Measurements from ENCODE around the gene ZNF710. TPM values are rescaled to one million over a fixed set of nuclear protein-coding genes. Genes with fewer than 3 reads are reported as not detected.
A peak's percentile ranks its signal among the peaks of the same experiment; 100 is the strongest.

ZNF710 gene
- total RNA-seq, 1 donor: 29.1 TPM

DNA sequence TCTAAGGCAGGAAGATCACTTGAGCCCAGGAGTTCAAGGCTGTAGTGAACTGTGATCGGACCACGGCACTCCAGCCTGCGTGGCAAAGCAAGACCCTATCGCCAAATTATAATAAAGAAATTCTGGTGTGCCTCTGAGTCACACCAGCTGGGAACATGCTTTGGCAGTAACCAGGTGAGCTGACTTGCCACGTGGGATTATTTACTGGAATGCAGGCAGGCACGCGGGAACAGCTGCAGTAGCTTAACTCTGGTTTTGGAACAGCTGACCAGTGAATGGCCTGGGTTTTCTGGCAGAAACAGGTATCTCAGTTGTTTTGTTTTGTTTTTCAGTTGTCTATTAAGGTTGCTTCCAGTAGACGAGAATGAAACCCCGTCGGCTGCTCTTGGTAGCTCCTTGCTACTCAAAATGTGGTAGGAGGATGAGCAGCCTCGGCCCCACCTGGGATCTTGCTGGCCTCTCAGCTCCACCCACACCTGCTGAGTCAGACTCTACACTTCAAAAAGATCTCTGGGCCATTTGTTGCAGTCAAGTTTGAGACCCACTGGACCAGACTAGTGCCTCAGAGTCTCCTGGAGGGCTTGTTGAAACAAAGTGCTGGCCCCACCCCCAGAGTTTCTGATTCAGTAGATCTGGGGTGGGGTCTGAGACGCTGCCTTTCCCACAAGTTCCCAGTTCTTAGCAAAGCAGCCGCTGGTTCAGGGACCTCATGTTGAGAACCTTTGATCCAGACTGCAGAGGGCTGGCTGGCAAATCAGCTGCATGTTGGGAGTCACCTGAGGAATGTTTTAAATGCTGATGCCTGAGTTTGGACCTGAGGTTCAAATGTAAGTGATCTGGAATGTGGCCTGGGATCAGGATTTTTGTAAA, 74.5 kb downstream of the ZNF710 start:
- DNase-seq (ENCODE audit: low read depth in 2 of 3, low spot score in 2 of 3): no peak

DNA sequence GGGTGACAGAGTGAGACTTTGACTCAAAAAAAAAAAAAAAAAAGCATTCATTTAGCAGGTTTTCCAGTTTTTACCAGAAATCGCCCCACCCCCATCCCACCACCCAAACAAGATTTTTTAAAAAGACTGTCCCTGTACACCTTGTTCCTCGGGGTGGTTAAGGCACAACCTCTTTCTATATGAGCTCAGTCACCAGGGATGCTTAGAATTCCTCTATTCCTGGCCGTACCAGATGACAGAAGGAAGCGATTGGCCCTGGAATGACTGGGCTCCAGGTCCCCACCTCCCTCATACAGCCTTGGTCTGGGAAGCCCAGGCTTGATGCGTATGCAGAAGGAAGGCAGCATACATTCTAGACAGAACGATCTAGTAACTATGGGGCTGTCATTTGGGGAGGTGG, 75.6 kb downstream of the ZNF710 start:
- DNase-seq (ENCODE audit: low read depth in 2 of 3, low spot score in 2 of 3): no peak

DNA sequence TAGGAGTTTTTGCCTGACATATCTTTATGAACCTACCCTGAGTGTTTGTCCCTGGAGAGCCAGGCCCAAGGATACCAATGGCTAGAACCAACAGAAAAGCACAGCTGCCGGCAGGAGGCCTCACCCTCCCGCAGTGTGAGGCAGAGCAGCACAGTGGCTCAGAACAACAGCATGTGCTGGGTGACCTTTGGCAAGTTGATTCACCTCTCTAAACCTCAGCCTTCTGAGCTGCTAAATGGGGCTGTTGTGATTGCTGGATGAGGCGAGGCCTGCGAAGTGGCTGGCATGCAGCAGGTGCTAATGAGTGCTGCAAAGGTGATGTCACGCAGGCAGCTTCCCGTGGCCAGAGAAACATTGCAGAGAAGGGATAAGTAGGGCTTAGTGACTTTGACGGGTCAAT, 77.8 kb downstream of the ZNF710 start:
- no peak for DNase-seq (ENCODE audit: low read depth in 2 of 3, low spot score in 2 of 3)

DNA sequence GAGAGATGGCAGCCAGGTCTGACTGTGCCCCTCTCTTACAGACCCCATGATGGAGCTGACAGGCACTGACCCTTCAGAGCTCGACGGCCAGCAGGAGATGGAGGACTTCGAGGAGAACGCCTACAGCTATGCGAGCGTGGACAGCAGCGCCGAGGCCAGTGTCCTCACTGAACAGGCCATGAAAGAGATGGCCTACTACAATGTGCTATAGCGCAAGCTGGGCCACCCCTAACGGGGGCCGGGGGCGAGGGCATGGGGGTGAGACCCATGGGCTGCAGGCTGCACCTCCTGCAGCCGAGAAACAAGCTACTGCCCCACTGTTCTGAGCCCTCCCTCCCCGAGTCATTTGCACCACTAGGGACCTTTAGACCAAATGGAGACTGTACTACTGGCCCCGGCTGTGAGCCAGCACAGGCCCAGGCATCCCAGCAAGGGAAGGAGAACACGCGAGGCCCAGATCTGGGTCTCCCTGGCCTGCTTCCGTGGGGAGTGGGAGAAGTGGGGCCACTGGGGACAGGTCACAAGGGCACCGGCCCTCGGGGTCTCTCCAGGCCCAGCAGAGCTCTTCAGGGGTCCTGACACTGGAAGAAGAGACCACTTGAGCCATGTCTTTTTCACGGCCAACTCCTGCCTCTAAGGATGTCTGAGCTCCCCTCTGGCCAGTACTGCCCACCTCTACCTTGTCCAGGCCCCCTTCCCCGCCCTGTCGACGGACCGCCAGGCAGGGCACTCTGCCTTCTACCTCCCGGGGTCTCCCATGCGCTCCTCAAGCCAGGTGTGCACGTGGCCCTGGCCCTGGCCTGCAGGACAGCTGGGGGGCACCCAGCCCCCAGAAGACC, 78.7 kb downstream of the ZNF710 start:
- no peak for DNase-seq (ENCODE audit: low read depth in 2 of 3, low spot score in 2 of 3)

DNA sequence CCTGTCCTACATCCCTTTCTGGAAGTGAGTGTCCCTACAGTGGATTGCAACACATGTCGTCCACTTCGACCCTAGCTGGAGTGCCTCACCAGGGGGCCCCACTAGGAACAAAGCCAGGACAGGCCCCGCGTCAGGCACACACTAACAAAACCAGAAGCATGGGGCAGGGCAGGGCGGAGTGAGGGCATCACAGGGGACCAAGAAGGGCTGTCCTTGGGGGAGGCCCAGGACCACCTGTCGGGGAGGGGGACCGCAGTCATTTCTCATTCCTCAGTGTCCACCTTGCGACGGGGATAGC, 79.3 kb downstream of the ZNF710 start:
- DNase-seq (ENCODE audit: low read depth in 2 of 3, low spot score in 2 of 3): no peak

DNA sequence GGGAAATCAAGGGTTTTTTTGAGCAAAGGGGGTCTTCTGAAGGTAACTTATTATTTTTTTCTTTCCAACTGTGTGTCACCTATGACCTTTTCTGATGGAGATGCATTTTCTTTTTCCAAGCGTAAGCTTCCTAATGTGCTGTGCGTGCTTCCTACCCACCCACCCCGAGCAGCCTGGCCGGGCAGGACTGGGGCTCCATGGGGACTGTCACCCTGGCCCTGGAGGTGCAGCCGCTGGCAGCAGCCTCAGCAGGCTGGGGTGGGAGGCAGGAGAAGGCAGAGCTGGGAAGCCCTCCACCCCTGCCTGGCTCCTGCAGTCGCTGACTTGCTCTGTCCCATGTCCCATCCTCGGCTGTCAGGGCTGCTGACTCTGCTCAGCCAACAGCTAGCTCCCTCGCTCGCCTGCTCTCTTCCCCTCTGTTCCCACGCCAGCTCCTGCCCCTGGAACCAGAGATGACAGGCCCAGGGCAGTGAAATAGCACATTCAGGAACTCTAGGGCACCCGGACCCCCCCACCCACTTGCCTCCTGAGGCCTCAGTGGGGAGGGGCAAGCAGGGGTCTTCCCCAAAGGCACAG, 79.8 kb downstream of the ZNF710 start:
- no peak for DNase-seq (ENCODE audit: low read depth in 2 of 3, low spot score in 2 of 3)

DNA sequence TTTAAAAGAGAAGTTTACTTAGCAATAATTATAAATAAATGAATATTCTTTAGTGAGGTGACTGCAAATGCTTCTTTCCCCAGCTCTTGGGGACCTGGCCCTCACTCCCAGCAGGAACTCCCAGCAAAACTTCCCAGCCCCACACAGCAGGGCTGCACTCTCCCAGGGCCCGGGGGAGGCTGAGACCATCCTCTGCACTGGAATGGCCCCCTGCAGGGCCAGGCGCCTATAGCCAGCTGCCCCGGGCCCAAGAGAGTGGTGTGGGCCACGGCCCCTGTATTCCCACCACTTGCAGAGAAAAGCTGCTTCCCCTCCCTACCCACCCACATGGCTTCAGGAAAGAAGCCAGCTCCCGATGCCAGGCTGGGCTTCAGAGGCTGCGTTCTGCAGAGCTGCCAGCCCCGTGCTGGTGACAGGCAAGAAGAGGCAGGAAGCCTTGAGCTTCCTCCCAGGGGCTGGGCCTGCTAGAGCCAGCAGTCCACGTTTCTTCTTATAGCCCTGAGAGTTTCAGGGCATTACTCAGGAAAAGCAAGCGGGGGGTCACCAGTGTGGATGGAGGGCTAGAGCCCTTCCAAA, 81.1 kb downstream of the ZNF710 start:
- DNase-seq (ENCODE audit: low read depth in 2 of 3, low spot score in 2 of 3): no peak

DNA sequence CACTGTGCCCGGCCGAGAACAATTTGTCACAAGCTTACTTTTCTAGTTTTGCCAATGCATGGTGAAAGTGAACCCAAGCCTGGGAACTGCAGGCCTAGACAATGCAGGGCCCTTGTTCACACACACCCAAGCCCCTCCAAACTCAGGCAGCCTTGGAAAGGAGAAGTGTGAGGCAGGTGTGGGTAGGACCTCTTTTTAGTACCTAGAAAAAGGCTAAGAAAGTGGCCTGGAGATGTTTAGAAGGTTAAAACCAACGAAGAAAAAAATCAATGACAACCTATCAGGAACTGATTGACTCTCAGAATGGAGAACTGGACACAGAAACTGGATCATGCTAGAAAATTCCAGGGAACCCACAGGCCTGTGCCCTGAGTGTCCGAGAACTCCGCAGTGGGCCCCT, 82.3 kb downstream of the ZNF710 start:
- no peak for DNase-seq (ENCODE audit: low read depth in 2 of 3, low spot score in 2 of 3)

DNA sequence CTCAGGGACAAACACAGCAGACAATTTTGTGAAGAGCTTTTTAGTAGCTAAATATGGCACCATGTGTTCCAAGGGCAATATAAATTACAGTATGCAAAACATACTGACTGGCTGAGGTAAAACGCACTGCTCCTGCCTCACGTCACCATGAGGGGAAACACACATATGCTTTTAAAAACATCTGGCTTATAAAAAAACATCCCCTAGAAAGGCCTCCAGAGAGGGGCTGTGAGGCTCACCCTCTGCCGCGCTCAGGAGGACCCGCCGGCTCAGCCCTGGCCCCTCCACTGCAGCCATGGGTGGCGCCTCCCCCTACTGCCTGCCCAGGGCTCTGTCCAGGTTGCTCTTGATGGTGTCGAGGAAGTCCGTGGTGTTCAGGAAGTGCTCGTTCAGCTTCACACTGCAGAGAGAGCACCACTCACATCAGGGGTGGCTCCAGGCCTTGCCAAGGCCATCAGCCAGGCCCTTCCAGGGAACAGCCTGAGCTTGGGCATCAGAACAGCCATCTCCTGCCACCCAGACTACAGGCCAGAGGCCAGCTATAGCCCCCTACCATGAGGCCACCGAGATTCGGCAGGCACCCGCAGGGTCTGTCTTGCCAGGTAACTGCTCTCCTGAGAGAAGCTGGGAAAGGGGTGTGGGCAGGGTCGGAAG, 83.0 kb downstream of the ZNF710 start:
- no peak for DNase-seq (ENCODE audit: low read depth in 2 of 3, low spot score in 2 of 3)

DNA sequence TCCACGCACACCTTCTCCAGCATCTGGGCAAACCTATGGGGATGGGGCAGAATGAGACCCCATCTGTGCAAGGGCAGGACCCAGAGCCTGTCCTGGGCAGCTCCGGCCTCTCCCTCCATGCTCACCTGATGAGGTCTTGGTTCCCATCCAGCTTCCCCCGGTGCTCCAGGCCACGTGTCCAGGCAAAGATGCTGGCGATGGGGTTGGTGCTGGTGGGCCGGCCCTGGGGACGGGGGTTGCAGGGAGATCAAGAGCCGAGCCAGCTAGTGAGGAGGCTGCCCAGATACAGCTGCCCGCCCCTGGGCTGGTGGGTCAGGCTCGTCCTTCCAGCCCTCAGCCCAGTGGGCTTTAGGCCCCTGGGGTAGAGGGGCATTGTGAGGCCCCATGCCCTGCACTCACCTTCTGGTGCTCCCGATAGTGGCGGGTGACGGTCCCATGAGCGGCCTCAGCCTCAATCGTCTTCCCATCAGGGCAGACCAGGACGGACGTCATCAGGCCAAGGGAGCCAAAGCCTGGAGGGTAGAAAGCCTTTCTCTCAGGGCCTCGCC, 83.8 kb downstream of the ZNF710 start:
- DNase-seq (ENCODE audit: low read depth in 2 of 3, low spot score in 2 of 3): no peak

DNA sequence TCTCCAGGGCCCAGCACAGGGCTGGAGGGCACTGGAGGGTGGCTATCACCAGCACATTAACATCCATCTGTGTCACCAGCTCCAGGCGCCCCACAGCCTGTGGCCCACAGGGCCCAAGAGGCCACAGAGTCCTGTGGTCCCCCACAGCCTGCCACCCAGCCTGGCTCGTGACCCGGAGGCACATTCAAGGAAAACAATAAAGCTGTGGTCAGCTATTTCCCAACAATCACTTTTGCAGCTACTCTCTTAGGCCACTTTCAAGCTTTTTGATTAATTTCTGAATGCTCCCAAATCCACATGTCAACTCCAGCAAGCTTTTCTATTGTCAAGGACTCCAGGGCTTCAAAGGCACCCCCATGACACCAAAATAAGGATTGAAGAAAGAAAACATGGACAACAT, 84.4 kb downstream of the ZNF710 start:
- DNase-seq (ENCODE audit: low read depth in 2 of 3, low spot score in 2 of 3): no peak

DNA sequence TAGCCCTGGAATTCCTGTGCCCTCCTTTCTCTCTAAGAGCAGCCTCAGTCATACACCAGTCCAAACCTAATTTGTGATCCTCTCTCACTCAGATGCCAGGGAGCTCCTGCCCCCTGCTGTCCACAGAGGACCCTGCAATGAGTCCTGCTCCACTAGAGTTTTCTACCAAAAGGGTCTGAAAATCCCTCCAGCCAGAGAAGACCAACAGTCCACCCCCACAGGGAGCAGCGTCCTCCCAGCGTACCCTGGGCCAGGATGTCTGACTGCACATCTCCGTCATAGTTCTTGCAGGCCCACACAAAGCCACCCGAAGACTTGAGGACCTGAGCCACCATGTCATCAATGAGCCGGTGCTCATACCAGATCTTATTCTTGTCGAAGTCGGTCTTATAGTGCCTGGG, 85.7 kb downstream of the ZNF710 start:
- DNase-seq (ENCODE audit: low read depth in 2 of 3, low spot score in 2 of 3): peak in 2 of 3 donors; percentile 55 to 69

DNA sequence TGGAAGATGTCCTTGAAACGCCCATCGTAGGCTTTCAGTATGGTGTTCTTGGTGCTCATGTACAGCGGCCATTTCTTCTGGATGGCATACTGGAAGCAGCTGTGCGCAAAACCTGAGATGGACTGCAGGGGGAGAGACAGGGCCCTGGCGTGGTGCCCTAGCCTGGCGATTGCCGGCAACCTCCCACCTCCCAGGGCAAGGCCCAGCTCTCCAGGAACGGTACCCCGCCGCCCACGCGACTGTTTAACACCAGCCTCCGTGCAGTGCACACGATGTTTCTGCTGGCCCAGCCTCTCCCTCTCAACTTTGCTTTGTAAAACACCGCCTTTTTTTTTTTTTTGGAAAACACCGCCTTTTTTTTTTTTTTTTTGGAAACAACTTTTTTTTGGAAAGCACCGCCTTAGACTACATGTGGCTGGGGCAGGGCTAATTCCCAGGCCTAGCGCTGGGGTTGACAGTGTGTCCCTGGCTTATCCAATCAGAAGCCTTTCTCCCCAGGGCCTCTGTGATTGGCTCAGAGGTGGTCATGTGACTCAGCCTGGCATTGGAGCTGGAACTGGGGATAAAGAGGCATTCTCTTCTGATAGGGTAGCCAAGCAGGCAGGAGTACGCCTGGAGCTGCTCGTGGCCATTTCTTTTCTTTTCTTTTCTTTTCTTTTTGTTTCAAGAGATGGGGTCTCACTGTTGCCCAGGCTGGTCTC, 86.5 kb downstream of the ZNF710 start:
- DNase-seq (ENCODE audit: low read depth in 2 of 3, low spot score in 2 of 3): peak in 2 of 3 donors; percentile 48 to 60

DNA sequence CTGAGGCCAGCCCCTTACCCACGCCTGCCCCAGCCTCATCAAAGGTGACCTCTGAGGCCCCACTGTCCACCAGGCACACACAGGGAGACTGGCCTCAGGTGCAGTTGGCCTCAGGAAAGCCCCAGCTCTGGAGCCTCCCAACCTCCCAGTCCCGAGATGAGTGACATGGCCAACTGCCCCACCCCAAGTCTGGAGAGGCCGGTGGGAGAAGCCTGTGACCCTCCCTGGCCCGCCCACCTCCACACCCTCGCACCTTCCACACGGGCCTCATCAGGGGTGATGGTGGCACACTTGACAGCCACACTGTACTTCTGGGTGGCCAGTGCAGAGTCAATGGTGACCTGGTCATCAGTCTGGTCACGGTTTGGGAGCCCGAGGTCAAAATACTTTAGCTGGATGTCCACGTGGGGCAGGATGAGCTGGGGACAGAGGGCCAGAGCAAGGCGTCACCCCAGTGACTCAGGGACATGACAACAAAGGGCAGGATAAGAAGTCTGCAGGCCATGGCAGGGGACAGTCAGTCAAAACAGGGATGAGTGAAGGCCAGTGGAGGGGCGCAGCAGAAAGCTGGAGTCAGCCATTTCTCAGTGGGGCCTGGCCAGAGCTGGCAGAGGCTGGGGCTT, 89.2 kb downstream of the ZNF710 start:
- DNase-seq (ENCODE audit: low read depth in 2 of 3, low spot score in 2 of 3): no peak

DNA sequence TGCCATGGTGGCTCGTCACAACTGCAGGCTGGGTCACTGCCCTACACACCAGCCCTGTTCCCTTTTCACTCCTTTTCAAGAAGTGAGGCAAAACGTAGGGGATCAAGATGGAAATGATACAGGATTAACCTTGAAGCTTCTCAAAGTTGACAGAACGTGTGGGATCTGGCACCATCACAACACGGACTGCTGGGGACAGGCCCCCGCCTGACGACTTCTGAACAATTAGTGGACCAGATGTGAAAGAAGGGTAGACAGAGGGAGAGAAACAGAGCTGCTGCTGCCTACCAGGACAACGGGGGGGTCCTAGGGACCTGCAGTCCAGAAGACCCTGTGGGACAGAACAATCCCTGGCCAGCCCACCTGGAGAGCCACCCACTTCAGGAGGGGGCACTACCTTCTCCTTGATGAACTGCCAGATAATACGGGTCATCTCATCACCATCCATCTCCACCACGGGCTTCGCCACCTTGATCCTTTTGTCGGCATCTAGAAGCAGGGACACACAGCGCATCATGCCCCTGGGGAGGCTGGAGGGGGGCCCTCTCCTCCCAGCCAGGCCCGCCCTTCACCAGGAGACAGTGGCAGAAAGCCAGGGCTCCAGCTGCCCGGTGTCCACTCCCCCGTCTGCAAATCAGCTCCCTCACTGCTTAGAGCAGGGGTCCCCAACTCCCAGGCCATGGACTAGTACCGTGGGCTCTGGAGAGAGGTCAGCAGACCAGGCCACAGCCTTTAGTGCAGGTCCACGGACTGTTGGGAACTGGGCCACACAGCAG, 90.2 kb downstream of the ZNF710 start:
- no peak for DNase-seq (ENCODE audit: low read depth in 2 of 3, low spot score in 2 of 3)

DNA sequence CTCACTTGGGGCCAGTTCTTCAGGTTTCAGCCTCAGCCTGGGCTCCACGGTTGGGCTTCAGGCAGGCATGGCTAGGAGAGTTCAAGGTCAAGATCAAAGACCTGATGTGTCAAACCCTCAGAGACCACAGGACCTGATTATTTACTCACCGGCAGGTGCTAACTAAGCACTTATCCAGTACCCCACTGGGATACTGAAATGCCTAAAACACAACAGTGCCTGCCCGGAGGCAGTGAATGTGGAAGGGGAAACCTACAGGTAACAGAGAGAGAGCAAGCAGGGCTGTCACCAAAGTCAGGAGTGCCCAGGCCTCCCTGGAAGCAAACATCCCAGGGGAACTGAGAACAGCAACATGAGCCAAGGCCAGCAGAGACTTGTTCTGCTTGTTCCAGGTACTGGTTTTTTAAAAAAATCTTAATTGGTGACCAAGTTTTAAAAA, 94.4 kb downstream of the ZNF710 start:
- no peak for DNase-seq (ENCODE audit: low read depth in 2 of 3, low spot score in 2 of 3)

DNA sequence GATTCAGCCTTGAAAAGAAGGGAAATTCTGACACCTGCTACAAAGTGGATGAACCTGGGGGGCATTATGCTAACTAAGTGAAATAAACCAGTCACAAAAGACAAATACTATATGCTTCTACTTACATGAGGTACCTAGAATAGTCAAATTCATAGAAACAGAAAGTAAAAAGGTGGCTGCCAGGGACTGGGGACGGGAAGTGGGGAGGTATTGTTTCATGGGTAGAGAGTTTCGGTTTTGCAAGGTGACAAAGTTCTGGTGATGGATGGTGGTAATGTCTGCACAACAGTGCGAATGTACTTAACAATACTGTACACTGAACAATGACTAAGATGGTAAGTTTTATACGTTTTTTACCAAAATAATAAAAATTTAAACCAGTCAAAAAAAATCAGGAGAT, 96.4 kb downstream of the ZNF710 start:
- peak in 2 of 3 donors; percentile 60 to 76 for DNase-seq (ENCODE audit: low read depth in 2 of 3, low spot score in 2 of 3)

DNA sequence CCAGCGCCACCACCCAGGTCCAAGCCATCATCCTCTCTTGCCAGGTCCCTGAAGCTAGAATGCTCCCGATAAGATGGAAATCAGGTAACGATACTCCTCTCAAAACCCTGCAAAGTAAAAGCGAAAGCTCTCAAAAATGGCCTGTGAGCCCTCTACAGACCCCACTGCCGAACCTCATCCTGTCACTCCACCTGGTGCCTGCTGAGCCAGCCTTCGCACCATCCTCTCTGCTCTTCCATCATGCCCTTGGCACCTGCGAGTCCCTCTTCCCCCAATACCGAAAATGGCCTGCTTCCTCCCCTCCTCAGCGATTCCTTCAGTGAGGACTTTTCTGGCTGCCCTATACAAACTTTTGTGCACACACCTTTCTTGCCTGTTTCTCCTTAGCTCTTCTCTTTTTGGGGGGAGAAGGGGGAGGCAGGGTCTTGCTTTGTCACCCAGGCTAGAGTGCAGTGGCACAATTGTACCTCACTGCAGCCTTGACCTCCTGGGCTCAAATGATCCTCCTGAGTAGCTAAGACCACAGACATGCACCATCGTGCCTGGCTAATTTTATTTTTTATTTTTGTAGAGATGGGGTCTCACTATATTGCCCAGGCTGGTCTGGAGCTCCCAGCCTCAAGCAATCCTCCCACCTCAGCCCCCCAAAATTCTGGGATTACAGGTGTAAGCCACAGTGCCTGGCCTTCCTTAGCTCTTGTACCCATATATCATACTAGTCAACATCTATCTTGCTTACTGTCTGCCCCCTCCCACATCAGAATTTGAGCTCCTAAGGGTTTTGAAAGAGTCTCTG, 98.1 kb downstream of the ZNF710 start:
- no peak for DNase-seq (ENCODE audit: low read depth in 2 of 3, low spot score in 2 of 3)

Data from hematopoietic multipotent progenitor cell (in vitro differentiated cells).